ENCODE data around the gene FOXP1. TPM values are rescaled to one million over a fixed set of nuclear protein-coding genes. Genes with fewer than 3 reads are reported as not detected.

FOXP1 gene
- total and polyA plus RNA-seq, 2 donors from 2014 or later, result 6.7 to 87.2 TPM

DNA sequence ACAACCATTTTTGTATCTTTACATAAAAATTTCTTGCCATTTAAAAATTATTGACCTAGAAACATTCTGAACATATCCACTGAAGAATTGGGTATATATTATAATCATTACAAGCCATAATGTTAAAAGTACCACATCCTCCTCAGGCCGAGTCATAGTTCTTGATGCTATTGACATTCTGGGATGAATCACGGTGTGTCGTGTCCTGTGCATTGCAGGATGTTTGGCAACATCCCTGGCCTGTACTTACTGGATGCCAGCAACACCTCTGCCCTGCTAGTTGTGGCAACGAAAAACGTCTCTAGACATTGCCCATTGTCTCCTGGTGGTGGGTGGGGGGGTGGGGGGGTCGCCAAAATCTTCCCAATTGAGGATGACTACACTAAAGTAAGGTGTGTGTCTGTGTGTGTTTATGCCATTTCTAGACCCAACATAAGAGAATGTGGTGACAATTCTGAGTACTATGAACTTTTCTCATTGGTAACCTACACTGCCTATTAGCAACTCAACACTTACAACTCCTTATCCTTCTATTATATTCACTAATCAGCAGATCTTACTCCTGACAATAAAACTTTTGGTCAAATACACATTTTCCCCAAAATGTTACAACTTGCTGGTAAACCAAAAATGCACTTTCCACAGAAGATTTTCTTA is 471.6 kb downstream of the FOXP1 start:
- no peak for DNase-seq
- intact Hi-C loops (cut with DNase I), result no loop called here
- Histone ChIP-seq H3K27ac (ENCODE audit: low read depth in 2 of 2, low read length in 2 of 2) (no peak overlapping the region), H3K36me3 (ENCODE audit: control insufficient read depth in 2 of 3, insufficient read depth in 3 of 3, low read length in 3 of 3) (peaks cover 0 to 4% (median 0%) of the 10 kb centered on the region in 3 donors), H3K9ac (ENCODE audit: low read length in 3 of 3) (no peak overlapping the region), H3K27me3 (ENCODE audit: control insufficient read depth, insufficient read depth, low read length) (no peaks in the 10 kb centered on the region), H3K4me1 (ENCODE audit: control insufficient read depth in 2 of 3, insufficient read depth in 2 of 3, low read depth in 1 of 3, low read length in 3 of 3) (no peaks in the 10 kb centered on the region), H3K4me3 (ENCODE audit: low read length in 3 of 3) (no peak overlapping the region), H3K9me3 (ENCODE audit: control insufficient read depth in 2 of 3, insufficient read depth in 1 of 3, low read length in 3 of 3) (no peaks in the 10 kb centered on the region)
- no peak for TF ChIP-seq CTCF (IDR thresholded peaks at IDR 0.05; ENCODE audit: borderline replicate concordance, extremely low read depth, insufficient read depth)
- FAIRE-seq, result no peak

- Histone ChIP-seq H3K4me1 (ENCODE audit: control insufficient read depth in 2 of 3, insufficient read depth in 2 of 3, low read depth in 1 of 3, low read length in 3 of 3) (no peaks in the 10 kb centered on the region), H3K27ac (ENCODE audit: low read depth in 2 of 2, low read length in 2 of 2) (no peak overlapping the region), H3K9me3 (ENCODE audit: control insufficient read depth in 2 of 3, insufficient read depth in 1 of 3, low read length in 3 of 3) (no peaks in the 10 kb centered on the region), H3K27me3 (ENCODE audit: control insufficient read depth, insufficient read depth, low read length) (no peaks in the 10 kb centered on the region), H3K4me3 (ENCODE audit: low read length in 3 of 3) (no peak overlapping the region), H3K36me3 (ENCODE audit: control insufficient read depth in 2 of 3, insufficient read depth in 3 of 3, low read length in 3 of 3) (peaks cover 0 to 4% (median 0%) of the 10 kb centered on the region in 3 donors), H3K9ac (ENCODE audit: low read length in 3 of 3) (no peak overlapping the region)
- TF ChIP-seq CTCF (IDR thresholded peaks at IDR 0.05; ENCODE audit: borderline replicate concordance, extremely low read depth, insufficient read depth), result no peak
- intact Hi-C loops (cut with DNase I), result no loop called here
- DNase-seq (peak in 1 of 5 donors; percentile 12), FAIRE-seq (no peak)
Measured at GRCh38 chr3:71110385-71111222, 472.9 kb downstream of the FOXP1 start.

DNA sequence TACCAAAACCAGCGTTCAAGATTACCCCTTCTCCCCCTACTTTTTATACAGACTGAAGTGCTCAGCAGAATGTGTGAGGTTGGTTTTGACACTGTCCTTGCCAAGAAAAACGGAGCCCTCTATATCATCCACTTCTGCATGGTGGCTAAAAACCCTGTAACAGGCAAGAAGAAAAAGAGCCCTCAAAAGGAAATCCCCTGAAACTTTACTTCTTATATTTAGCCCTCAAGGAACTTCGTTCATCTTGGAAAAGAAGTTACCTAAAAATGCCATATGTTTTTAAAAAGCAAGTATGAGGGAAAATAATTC is 473.6 kb downstream of the FOXP1 start:
- TF ChIP-seq CTCF (IDR thresholded peaks at IDR 0.05; ENCODE audit: borderline replicate concordance, extremely low read depth, insufficient read depth), result no peak
- DNase-seq (peak in 1 of 5 donors; percentile 2), FAIRE-seq (no peak)
- Histone ChIP-seq H3K36me3 (ENCODE audit: control insufficient read depth in 2 of 3, insufficient read depth in 3 of 3, low read length in 3 of 3) (peaks cover 0 to 4% (median 0%) of the 10 kb centered on the region in 3 donors), H3K9me3 (ENCODE audit: control insufficient read depth in 2 of 3, insufficient read depth in 1 of 3, low read length in 3 of 3) (no peaks in the 10 kb centered on the region), H3K9ac (ENCODE audit: low read length in 3 of 3) (no peak overlapping the region), H3K4me1 (ENCODE audit: control insufficient read depth in 2 of 3, insufficient read depth in 2 of 3, low read depth in 1 of 3, low read length in 3 of 3) (no peaks in the 10 kb centered on the region), H3K27me3 (ENCODE audit: control insufficient read depth, insufficient read depth, low read length) (no peaks in the 10 kb centered on the region), H3K4me3 (ENCODE audit: low read length in 3 of 3) (no peak overlapping the region), H3K27ac (ENCODE audit: low read depth in 2 of 2, low read length in 2 of 2) (no peak overlapping the region)
- intact Hi-C loops (cut with DNase I), result no loop called here
